ENCODE measurements around the gene ZNF92. TPM values are rescaled to one million over a fixed set of nuclear protein-coding genes. Genes with fewer than 3 reads are reported as not detected.

ZNF92 gene
- total and polyA plus RNA-seq, 2 of the 4 experiments (the other 2 are of a cell fraction): 2.4 to 6.1 TPM

DNA sequence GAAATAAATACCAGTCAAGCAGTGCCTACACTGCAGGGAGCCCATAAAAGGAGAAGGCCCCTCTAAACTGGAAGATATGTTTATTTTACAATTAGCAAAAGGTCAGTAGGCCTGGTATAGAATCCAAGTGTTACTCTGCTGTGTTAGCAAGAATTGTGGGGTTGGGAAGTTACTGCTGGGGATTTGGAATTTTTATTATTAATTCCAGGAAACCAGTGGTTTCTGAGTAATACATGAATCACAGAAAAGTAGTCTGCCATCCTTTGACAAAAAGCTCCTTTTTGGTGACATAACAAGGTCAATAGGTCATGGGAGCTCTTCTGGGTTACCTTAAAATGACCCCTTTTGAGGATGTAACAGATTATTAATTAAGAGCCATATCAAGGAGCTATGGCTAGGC, 67.4 kb downstream of the ZNF92 start:
- BruUV-seq (replicated peaks): no TSS peak
- no peak overlapping the region for H3K27ac ChIP-seq (ENCODE audit: insufficient read depth, low read length)

More for the DNA sequence above, 67.4 kb downstream of the ZNF92 start:
- H4K20me1 ChIP-seq (ENCODE audit: insufficient read depth, low read length): no peaks in the 10 kb centered on the region
- H3K9me3 ChIP-seq (ENCODE audit: control insufficient read depth, insufficient read depth, low read length): no peaks in the 10 kb centered on the region
- dilution Hi-C loops (cut with HindIII; ENCODE audit: low sequenced_read_pairs, unreplicated experiment) (no loop called here), intact Hi-C loops (cut with micrococcal nuclease) (loop anchor here (10.0 kb wide), 1 partner anchor 126 kb away; no protein-coding TSS in a partner anchor), in situ Hi-C loops (cut with MboI; ENCODE audit: low sequenced_read_pairs) (no loop called here)
- no peak overlapping the region for H3K4me2 ChIP-seq (ENCODE audit: low read depth, low read length)
- TF ChIP-seq MAFK (IDR thresholded peaks at IDR 0.05; ENCODE audit: low read depth, low read length) (no peak), CEBPB (IDR thresholded peaks at IDR 0.05; ENCODE audit: low read depth, low read length) (no peak), BHLHE40 (IDR thresholded peaks at IDR 0.05; ENCODE audit: low read depth, low read length) (no peak), MAZ (IDR thresholded peaks at IDR 0.05; ENCODE audit: borderline replicate concordance, low read depth, low read length) (no peak), MXI1 (IDR thresholded peaks at IDR 0.05; ENCODE audit: borderline replicate concordance, low read depth, low read length) (no peak), NFE2L2 (IDR thresholded peaks at IDR 0.05; ENCODE audit: low read depth, low read length) (no peak), SMC3 (IDR thresholded peaks at IDR 0.05; ENCODE audit: low read depth, low read length) (no peak), POLR2A (IDR thresholded peaks at IDR 0.05; ENCODE audit: low read depth, low read length) (no peak), CTCF (conservative IDR thresholded peaks at IDR 0.05; ENCODE audit: low read depth, low read length) (no peak), USF2 (IDR thresholded peaks at IDR 0.05; ENCODE audit: low read depth, low read length) (no peak), FOS (IDR thresholded peaks at IDR 0.05; ENCODE audit: low read depth, low read length) (no peak)
- no peak overlapping the region for H4K8ac ChIP-seq (ENCODE audit: low read depth in 2 of 2, low read length in 2 of 2)
- POLR2A ChIA-PET (ENCODE audit: unreplicated experiment): no interaction called here
- H2BK5ac ChIP-seq (ENCODE audit: low read depth, low read length, poor library complexity, severe bottlenecking): no peak overlapping the region
- no peak overlapping the region for H2BK20ac ChIP-seq (ENCODE audit: low read depth, low read length)
- H3K18ac ChIP-seq (ENCODE audit: low read depth, low read length): no peak overlapping the region
- H3K9me1 ChIP-seq (ENCODE audit: insufficient read depth, low read length): no peaks in the 10 kb centered on the region
- no peak overlapping the region for H4K5ac ChIP-seq (ENCODE audit: low read depth, low read length)
- no peaks in the 10 kb centered on the region for H3K4me1 ChIP-seq (ENCODE audit: control insufficient read depth, insufficient read depth, low read length)
- H4K91ac ChIP-seq (ENCODE audit: insufficient read depth, low read depth, low read length): no peak overlapping the region
- H3K79me1 ChIP-seq (ENCODE audit: low read depth in 1 of 2, low read length in 2 of 2): no peaks in the 10 kb centered on the region
- no peak overlapping the region for H3K23ac ChIP-seq (ENCODE audit: low read depth, low read length)
- H2AK9ac ChIP-seq (replicated peaks; ENCODE audit: low read depth, low read length, poor library complexity): no peak overlapping the region
- no peak overlapping the region for H3K14ac ChIP-seq (replicated peaks; ENCODE audit: low read depth, low read length)
- H3K4ac ChIP-seq (ENCODE audit: low read depth, low read length): no peak overlapping the region
- H2BK120ac ChIP-seq (ENCODE audit: low read depth, low read length): no peak overlapping the region
- peak; percentile 27 for ATAC-seq (ENCODE audit: low read depth)
- CTCF ChIA-PET: interaction anchor here (0.6 kb wide), 1 partner anchor 395 kb away, joined by 3 read pairs; no protein-coding TSS in a partner anchor
- H3K27me3 ChIP-seq (ENCODE audit: control insufficient read depth, insufficient read depth, low read length): no peaks in the 10 kb centered on the region
- H3K9ac ChIP-seq (ENCODE audit: low read depth, low read length): no peak overlapping the region
- H2AK5ac ChIP-seq (ENCODE audit: low read depth, low read length): no peak overlapping the region
- no peak overlapping the region for H2BK15ac ChIP-seq (ENCODE audit: low read depth, low read length)
- no peak overlapping the region for H2AFZ ChIP-seq (replicated peaks; ENCODE audit: low read length, poor library complexity)
- H3K56ac ChIP-seq (ENCODE audit: extremely low read depth, insufficient read depth, low read length): no peak overlapping the region
- DNase-seq: peak; percentile 45
- H3K4me3 ChIP-seq (ENCODE audit: insufficient read depth, low read depth, low read length): no peak overlapping the region
- H3K36me3 ChIP-seq (ENCODE audit: control insufficient read depth, insufficient read depth, low read length): no peaks in the 10 kb centered on the region

Measured in IMR-90 (cell line).